LNCaP clone FGC (cell line): ENCODE results near the gene RPS27L.

Source experiments
- DNase-seq: peaks from one replicate; pipeline ENCODE4 v3.0.0-alpha.2; 2011; ENCODE audit warnings: low read depth
- H3K4me3 ChIP-seq: 2 replicates; pipeline ENCODE4 v1.5.1; 2011; ENCODE audit warnings: mild to moderate bottlenecking, low read depth, low read length, control low read depth
- TF ChIP-seq, protein P1 (sequence below): IDR thresholded peaks from 2 replicates; pipeline ENCODE4 v1.5.1; 2012; ENCODE audit warnings: mild to moderate bottlenecking; ENCODE audit not compliant: control insufficient read depth, insufficient read depth; ENCODE audit errors: extremely low read depth

RPS27L gene

DNA sequence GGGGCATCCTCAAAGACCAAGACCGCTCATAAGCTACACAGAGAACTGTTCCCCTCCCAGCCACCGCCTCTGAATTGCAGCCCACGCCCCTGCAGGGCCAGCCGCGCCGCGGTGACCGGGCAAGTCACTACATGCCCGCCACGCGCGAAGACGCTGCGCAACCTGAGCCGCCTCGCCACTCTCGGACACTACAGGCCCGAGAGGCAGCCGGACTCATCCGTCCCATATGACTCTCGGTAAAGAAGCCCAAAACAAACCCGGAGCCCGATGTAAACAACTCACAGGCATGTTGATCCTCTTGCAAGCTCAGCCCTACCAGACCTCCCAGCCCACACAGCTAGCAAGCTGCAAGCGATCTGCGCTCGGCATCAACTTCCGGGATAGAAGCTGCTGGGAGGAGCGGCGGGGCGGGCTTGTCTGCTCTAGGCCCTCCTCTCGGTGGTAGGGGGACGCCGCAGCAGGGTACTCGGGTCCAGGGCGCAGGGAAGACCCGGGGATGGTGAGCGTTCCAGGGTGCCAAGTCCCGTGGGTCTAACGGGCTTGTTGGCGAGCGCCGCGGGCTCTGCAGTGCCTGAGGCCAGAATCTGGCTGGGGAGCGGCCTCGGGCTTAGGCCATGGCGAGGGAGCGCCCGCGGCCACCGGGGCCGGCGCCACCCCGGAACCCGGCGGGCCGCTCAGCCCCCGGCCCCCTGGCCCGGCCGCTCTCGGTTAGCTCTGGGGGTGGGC is at the start of gene RPS27L:
Gene RPS27L, minus strand, starts transcription at position 360 of the 726 bp plus-strand sequence. Its CDS starts 72 bp downstream, at position 288.
- H3K4me3 ChIP-seq = peak within 1 kb of the TSS; percentile 60
- peak; percentile 79 for DNase-seq
- TF ChIP-seq, protein P1, sequence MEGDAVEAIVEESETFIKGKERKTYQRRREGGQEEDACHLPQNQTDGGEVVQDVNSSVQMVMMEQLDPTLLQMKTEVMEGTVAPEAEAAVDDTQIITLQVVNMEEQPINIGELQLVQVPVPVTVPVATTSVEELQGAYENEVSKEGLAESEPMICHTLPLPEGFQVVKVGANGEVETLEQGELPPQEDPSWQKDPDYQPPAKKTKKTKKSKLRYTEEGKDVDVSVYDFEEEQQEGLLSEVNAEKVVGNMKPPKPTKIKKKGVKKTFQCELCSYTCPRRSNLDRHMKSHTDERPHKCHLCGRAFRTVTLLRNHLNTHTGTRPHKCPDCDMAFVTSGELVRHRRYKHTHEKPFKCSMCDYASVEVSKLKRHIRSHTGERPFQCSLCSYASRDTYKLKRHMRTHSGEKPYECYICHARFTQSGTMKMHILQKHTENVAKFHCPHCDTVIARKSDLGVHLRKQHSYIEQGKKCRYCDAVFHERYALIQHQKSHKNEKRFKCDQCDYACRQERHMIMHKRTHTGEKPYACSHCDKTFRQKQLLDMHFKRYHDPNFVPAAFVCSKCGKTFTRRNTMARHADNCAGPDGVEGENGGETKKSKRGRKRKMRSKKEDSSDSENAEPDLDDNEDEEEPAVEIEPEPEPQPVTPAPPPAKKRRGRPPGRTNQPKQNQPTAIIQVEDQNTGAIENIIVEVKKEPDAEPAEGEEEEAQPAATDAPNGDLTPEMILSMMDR = no peak

DNA sequence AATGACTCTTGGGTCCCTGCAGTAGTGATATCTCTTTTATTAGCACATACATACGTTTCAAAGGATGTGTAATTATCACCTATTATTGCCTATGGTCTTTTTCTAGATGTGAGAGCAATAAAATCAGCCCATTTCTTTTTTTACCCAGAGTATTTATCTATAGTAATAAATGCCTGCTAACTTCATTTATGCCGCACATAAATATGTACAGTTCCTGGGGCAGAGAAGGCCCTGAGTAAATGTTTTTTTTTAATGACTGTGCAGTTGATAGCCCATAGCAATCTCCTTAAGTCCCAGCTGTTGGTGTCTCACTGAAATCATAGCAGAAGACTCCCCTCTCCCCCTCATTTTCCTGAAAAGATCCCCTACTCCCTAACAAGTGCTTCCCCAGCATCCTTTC is 48.8 kb upstream of the RPS27L start:
- DNase-seq = no peak
- TF ChIP-seq, protein P1 = no peak

DNA sequence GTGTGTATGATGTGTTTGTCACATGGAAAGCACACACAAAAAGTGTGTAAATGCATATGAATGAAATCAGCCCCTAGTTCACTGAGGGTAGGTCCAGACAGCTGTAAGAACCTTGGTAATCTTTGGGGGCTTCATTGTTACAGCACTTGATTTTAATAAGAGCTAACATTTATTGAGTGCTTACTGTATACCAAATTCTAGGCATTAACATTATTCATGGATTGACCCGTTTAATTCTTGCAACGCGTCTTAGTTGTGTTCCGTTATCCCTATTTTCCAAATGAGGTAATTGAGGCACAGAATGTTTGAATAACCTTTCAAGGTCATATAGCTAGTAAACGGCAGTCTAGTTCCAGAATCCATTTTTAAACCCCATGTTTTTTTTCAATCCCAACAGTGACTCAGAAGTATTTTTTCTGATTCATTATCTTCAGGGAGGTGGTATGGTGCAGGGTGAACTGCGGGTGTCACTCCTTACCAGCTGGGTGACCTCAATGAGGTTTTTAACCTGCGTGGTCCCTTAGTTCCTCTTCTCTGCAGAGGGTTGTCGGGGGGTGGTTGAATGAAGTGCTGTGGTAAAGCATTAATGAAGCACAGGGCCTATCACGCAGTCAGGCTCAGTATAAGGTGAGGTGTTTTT is 46.3 kb upstream of the RPS27L start:
- H3K4me3 ChIP-seq = no peak overlapping the region
- TF ChIP-seq, protein P1 = no peak
- no peak for DNase-seq

More for the DNA sequence above, 48.8 kb upstream of the RPS27L start:
- H3K4me3 ChIP-seq = no peak overlapping the region

DNA sequence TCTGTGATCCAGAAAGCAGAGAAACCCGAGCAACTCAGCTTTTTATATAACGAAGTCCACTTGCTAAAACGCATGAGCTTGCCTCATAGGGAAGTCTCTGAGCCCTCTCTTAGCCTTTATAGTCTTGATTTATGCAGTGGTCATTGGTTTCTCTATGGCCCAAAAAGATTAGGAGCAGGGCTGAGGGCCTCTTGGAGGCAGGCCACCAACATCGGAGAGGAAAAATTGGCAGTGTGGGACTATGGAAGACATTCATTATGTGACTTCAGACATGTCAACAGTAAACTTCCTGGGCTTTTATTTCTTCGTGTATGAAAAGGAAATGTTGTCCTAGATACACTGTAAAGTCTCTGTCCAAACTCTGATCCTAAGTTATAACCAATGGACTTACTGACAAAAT is 45.6 kb upstream of the RPS27L start:
- TF ChIP-seq, protein P1 = no peak
- no peak for DNase-seq
- H3K4me3 ChIP-seq = no peak overlapping the region

DNA sequence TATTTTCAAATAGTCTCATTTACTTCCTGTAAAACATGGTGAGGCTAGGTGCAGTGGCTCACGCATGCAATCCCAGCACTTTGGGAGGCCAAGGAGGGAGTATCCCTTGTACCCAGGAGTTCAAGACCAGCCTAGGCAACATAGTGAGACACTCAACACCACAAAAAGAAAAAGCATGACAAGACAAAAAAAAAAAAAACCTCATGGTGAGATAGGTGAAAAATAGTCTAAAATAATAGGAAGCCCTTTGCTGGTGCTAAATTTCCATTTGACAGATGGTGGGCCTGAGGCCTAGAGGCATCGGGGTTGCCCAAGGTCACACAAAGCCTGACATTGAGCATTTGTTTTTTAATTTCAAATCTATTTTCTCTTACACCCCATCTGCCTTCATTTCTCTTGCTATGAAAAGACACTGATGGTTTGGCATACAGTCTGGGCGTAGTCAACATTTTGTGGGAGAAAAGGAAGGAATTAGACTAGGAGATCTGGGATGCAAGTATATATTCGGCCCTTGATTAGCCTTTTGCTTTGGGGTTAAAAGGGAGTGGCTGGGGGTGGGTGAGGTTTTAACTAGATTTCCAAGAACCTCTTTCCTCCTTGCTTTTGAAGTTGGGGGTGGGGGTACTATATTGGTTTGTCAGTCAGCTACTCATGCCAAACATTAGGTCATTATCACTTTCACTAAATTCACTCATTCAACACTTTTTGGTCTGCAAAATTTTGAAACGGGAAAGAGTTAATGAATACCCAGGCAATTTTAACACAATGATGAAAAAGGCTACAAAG is 43.4 kb upstream of the RPS27L start:
- H3K4me3 ChIP-seq = no peak overlapping the region
- DNase-seq = no peak
- TF ChIP-seq, protein P1 = no peak

DNA sequence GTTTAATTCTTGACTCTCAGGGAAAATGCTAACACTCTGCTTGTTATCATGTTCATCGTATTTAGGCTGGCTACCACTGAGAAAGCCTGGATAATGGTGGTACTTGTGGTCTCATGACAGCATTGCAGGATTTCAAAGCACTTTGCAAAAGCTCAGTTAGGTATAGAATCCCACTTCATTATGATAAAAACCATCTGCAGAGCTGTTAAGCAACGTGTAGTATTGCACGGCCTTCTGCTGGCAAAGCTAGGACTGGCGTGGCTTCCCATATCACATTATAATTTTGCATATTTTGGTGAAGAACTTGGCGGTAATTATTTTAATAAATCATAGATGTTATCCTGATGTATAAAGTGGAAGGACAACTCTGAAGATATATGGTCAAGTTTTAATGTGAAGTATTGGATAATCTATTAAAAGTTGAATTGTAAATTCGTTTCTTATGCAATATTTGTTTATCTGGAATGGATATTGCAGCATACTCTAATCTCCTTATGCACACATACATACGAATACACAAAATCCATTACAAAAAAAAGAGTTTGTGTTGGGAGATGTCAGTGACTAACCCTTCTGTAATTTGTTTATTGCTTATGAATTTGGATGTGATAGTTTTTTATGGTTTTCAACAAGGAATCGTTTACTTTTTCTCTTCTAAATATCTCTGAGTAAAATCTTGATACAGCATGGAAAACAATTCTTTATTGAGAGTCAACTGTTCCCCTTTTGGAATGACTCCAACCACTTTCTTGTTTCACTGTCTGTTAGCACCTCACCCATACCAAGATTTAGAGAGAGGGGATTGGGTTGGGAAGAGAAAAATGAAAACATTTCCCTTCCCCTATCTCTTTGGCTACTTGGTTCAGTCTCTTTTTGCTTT is 41.3 kb upstream of the RPS27L start:
- no peak for DNase-seq
- TF ChIP-seq, protein P1 = no peak
- no peak overlapping the region for H3K4me3 ChIP-seq
